H1 (cell line): ENCODE results near the gene NPAT. TPM values are rescaled to one million over a fixed set of nuclear protein-coding genes. Genes with fewer than 3 reads are reported as not detected.

ENCODE experiments used
- CTCF ChIA-PET: fragments of 300-600 bp; sonication (Branson Sonifier 250); formaldehyde crosslinking; loops from one replicate; lab custom pipeline; 2021; ENCODE audit not compliant: partially characterized antibody; lab: Charles Lee
- POLR2A ChIA-PET: fragments of 300-600 bp; sonication (Branson Sonifier 250); formaldehyde crosslinking; loops from one replicate; lab custom pipeline; 2021; ENCODE audit warnings: inconsistent platforms; ENCODE audit not compliant: partially characterized antibody; lab: Charles Lee
- DNase-seq, 2 experiments: peaks; one replicate each; pipeline versions ENCODE4 v3.0.0 to v3.0.0-alpha.2; 2010 to 2022; ENCODE audit warnings: low spot score in 2 of 2, low read depth in 1 of 2, mixed read lengths in 1 of 2
- FAIRE-seq: peaks from 2 replicates; lab custom pipeline; 2011; peaks lifted over from hg19 to GRCh38; lab: Jason Lieb, UNC
- H2AFZ ChIP-seq: 2 replicates; pipeline ENCODE4 v1.8.1; 2012; ENCODE audit warnings: low read length, inconsistent platforms
- H2AK5ac ChIP-seq: 2 replicates; pipeline ENCODE4 v1.6.1; 2013; ENCODE audit warnings: low read depth, low read length
- H2BK120ac ChIP-seq: replicated peaks from 2 replicates; pipeline ENCODE3; 2013; ENCODE audit warnings: low read depth, low read length, inconsistent platforms
- H2BK12ac ChIP-seq: 2 replicates; pipeline ENCODE4 v1.6.1; 2013; ENCODE audit warnings: low read depth, low read length
- H2BK15ac ChIP-seq: 2 replicates; pipeline ENCODE4 v1.6.1; 2013; ENCODE audit warnings: low read length
- H2BK20ac ChIP-seq: 2 replicates; pipeline ENCODE4 v1.6.1; 2013; ENCODE audit warnings: low read length
- H2BK5ac ChIP-seq: 2 replicates; pipeline ENCODE4 v1.6.1; 2013; ENCODE audit warnings: low read depth, low read length
- H3K14ac ChIP-seq: 2 replicates; pipeline ENCODE4 v1.6.1; 2013; ENCODE audit warnings: inconsistent platforms; ENCODE audit not compliant: insufficient read length
- H3K18ac ChIP-seq: 2 replicates; pipeline ENCODE4 v1.6.1; 2013; ENCODE audit warnings: low read length; ENCODE audit errors: extremely low read depth
- H3K23ac ChIP-seq: 2 replicates; pipeline ENCODE4 v1.6.1; 2013; ENCODE audit warnings: inconsistent platforms; ENCODE audit not compliant: insufficient read length
- H3K23me2 ChIP-seq: 2 replicates; pipeline ENCODE4 v1.6.1; 2013; ENCODE audit warnings: low read depth, low read length
- H3K27ac ChIP-seq: 2 replicates; pipeline ENCODE4 v1.6.1; 2011; ENCODE audit warnings: low read depth, low read length, inconsistent platforms
- H3K27me3 ChIP-seq, 4 experiments: replicated peaks in 1 of 4; 1 replicate in 1 of 4; 2 replicates in 3 of 4; pipeline versions ENCODE4 v1.6.1 to v1.8.1; 2011 to 2013; ENCODE audit warnings: low read length in 3 of 4, mild to moderate bottlenecking in 3 of 4, inconsistent platforms in 2 of 4, mixed read lengths in 2 of 4, moderate library complexity in 1 of 4; ENCODE audit not compliant: control insufficient read depth in 3 of 4, insufficient read depth in 3 of 4; ENCODE audit errors: extremely low read depth in 1 of 4
- H3K36me3 ChIP-seq, 4 experiments: 2 replicates each; pipeline versions ENCODE4 v1.6.1 to v1.8.1; 2011 to 2013; ENCODE audit warnings: mild to moderate bottlenecking in 4 of 4, low read length in 3 of 4, moderate library complexity in 2 of 4, control low read depth in 1 of 4, inconsistent platforms in 1 of 4; ENCODE audit not compliant: insufficient read depth in 4 of 4, control insufficient read depth in 2 of 4
- H3K4ac ChIP-seq: replicated peaks from 2 replicates; pipeline ENCODE3; 2013; ENCODE audit warnings: low read length, low read depth, mixed read lengths, inconsistent platforms; ENCODE audit not compliant: insufficient read length
- H3K4me1 ChIP-seq, 4 experiments: replicated peaks in 1 of 4; 1 replicate in 1 of 4; 2 replicates in 3 of 4; pipeline versions ENCODE4 v1.6.1 to v1.8.1; 2011 to 2013; ENCODE audit warnings: low read length in 3 of 4, inconsistent platforms in 2 of 4, mixed read lengths in 1 of 4; ENCODE audit not compliant: insufficient read depth in 4 of 4, control insufficient read depth in 3 of 4
- H3K4me2 ChIP-seq, 2 experiments: 2 replicates each; pipeline versions ENCODE4 v1.6.1 to v1.8.1; 2011 to 2013; ENCODE audit warnings: low read depth in 2 of 2, low read length in 2 of 2, control low read depth in 1 of 2, inconsistent platforms in 1 of 2, mild to moderate bottlenecking in 1 of 2; ENCODE audit not compliant: insufficient read depth in 1 of 2
- H3K4me3 ChIP-seq, 4 experiments: fragments of 200-600, 300-600 bp in 1 of 4; sonication (generic), shearing (Covaris generic), sonication (Bioruptor Twin) in 1 of 4; 2 replicates each; pipeline versions ENCODE4 v1.5.1 to v1.8.1; 2011 to 2016; ENCODE audit warnings: low read length in 4 of 4, low read depth in 3 of 4, control low read depth in 2 of 4, inconsistent platforms in 2 of 4, mild to moderate bottlenecking in 2 of 4, mixed read lengths in 1 of 4, moderate library complexity in 1 of 4; ENCODE audit not compliant: insufficient read depth in 2 of 4; ENCODE audit errors: extremely low read depth in 1 of 4
- H3K56ac ChIP-seq: replicated peaks from 2 replicates; pipeline ENCODE3; 2013; ENCODE audit warnings: low read depth, mild to moderate bottlenecking, mixed read lengths, low read length, inconsistent platforms; ENCODE audit not compliant: insufficient read length
- H3K79me1 ChIP-seq: 2 replicates; pipeline ENCODE4 v1.6.1; 2013; ENCODE audit warnings: low read depth, low read length, control low read depth
- H3K79me2 ChIP-seq, 2 experiments: 2 replicates each; pipeline versions ENCODE4 v1.6.1 to v1.8.1; 2012 to 2013; ENCODE audit warnings: low read length in 2 of 2, mild to moderate bottlenecking in 2 of 2, inconsistent platforms in 1 of 2; ENCODE audit not compliant: insufficient read depth in 2 of 2, control insufficient read depth in 1 of 2
- H3K9ac ChIP-seq, 4 experiments: replicated peaks in 1 of 4; 1 replicate in 1 of 4; 2 replicates in 3 of 4; pipeline versions ENCODE4 v1.6.1 to v1.8.1; 2011 to 2013; ENCODE audit warnings: low read depth in 3 of 4, low read length in 3 of 4, control low read depth in 2 of 4, mild to moderate bottlenecking in 2 of 4, moderate library complexity in 2 of 4, inconsistent platforms in 1 of 4; ENCODE audit errors: extremely low read depth in 1 of 4
- H3K9me3 ChIP-seq, 2 experiments: 2 replicates each; pipeline versions ENCODE4 v1.6.1 to v1.8.1; 2012 to 2013; ENCODE audit warnings: mild to moderate bottlenecking in 2 of 2, moderate library complexity in 2 of 2, control low read depth in 1 of 2, inconsistent platforms in 1 of 2, low read depth in 1 of 2, low read length in 1 of 2, mixed read lengths in 1 of 2; ENCODE audit not compliant: insufficient read depth in 2 of 2
- H4K20me1 ChIP-seq, 2 experiments: replicated peaks in 1 of 2; 2 replicates each; pipeline versions ENCODE3 to v1.8.1; 2011 to 2013; ENCODE audit warnings: inconsistent platforms in 2 of 2, low read length in 2 of 2, mild to moderate bottlenecking in 1 of 2; ENCODE audit not compliant: insufficient read depth in 2 of 2, control insufficient read depth in 1 of 2
- H4K5ac ChIP-seq: 2 replicates; pipeline ENCODE4 v1.6.1; 2013; ENCODE audit warnings: low read length, low read depth, mixed read lengths, inconsistent platforms; ENCODE audit not compliant: insufficient read length
- H4K8ac ChIP-seq: 2 replicates; pipeline ENCODE4 v1.8.0; 2013; ENCODE audit warnings: mild to moderate bottlenecking, moderate library complexity, low read length, inconsistent platforms; ENCODE audit not compliant: insufficient read depth; ENCODE audit errors: extremely low read depth
- H4K91ac ChIP-seq: replicated peaks from 2 replicates; pipeline ENCODE3; 2013; ENCODE audit warnings: low read length, mixed read lengths, inconsistent platforms; ENCODE audit not compliant: insufficient read length
- BACH1 ChIP-seq: IDR thresholded peaks from 2 replicates; pipeline ENCODE4 v1.6.1; 2012; ENCODE audit warnings: low read length, improper control_type of control experiment
- BCL11A ChIP-seq, 2 experiments: IDR thresholded peaks; one replicate each; pipeline ENCODE4 v1.6.1; 2011; ENCODE audit warnings: low read depth in 2 of 2, low read length in 2 of 2, mild to moderate bottlenecking in 2 of 2
- CBX8 ChIP-seq: fragments of 300-800, 300-1000 bp; sonication (generic); IDR thresholded peaks from 2 replicates; pipeline ENCODE4 v1.7.1; 2016; ENCODE audit warnings: low read depth, low read length, borderline replicate concordance
- CHD2 ChIP-seq: IDR thresholded peaks from 2 replicates; pipeline ENCODE4 v1.6.1; 2012; ENCODE audit warnings: low read length, improper control_type of control experiment
- FOSL1 ChIP-seq: IDR thresholded peaks from 2 replicates; pipeline ENCODE4 v1.6.1; 2011; ENCODE audit warnings: mild to moderate bottlenecking, low read depth, low read length, moderate library complexity; ENCODE audit not compliant: insufficient read depth
- KDM1A ChIP-seq: fragments of 200-600, 300-600 bp; sonication (generic); IDR thresholded peaks from 2 replicates; pipeline ENCODE4 v1.7.1; 2016; ENCODE audit warnings: mild to moderate bottlenecking, low read length, borderline replicate concordance
- PHF8 ChIP-seq: fragments of 200-600 bp; sonication (generic); conservative IDR thresholded peaks from 2 replicates; pipeline ENCODE4 v1.7.1; 2012; ENCODE audit warnings: low read depth, mild to moderate bottlenecking, inconsistent platforms, low read length, moderate library complexity
- RFX5 ChIP-seq: IDR thresholded peaks from 2 replicates; pipeline ENCODE4 v1.6.1; 2011; ENCODE audit warnings: low read depth, low read length, improper control_type of control experiment, borderline replicate concordance
- SIRT6 ChIP-seq: IDR thresholded peaks from one replicate; pipeline ENCODE4 v1.7.1; 2012; ENCODE audit warnings: low read length, inconsistent platforms
- TAF7 ChIP-seq: optimal IDR thresholded peaks from 2 replicates; pipeline ENCODE3; 2011; ENCODE audit warnings: low read depth, mild to moderate bottlenecking, inconsistent platforms, low read length, moderate library complexity, borderline replicate concordance
- WGBS, 2 experiments: shearing (Covaris generic) in 1 of 2; methylation state at CpG; one replicate each; pipeline versions ENCODE4 v1.1.6 to v1.1.7; 2013 to 2015; ENCODE audit warnings: low lambda C conversion rate in 2 of 2, mixed read lengths in 2 of 2, inconsistent platforms in 1 of 2, low coverage in 1 of 2, missing lambda C conversion rate in 1 of 2; ENCODE audit not compliant: insufficient replicate concordance in 2 of 2, insufficient coverage in 1 of 2, insufficient read length in 1 of 2; ENCODE audit errors: extremely low coverage in 1 of 2, missing lambda C conversion rate in 1 of 2; 5-methylcytosine and 5-hydroxymethylcytosine counted together
- polyA plus RNA-seq, 7 experiments: library from polyadenylated mRNA; depleted of rRNA in 3 of 7; stranded (reverse) in 5 of 7; unstranded in 2 of 7; fragments of >200 nt in 5 of 7; fragments of 200-250 nt in 2 of 7; gene quantifications; 1 replicate in 5 of 7; 2 replicates in 1 of 7; 4 replicates in 1 of 7; pipeline versions ENCODE4 v1.2.1 to v1.2.3, GENCODE V29; 2011 to 2013; ENCODE audit warnings: missing spikeins in 2 of 7, mixed read lengths in 2 of 7
- total RNA-seq: library from RNA; stranded (reverse); fragmentation: NEBNext Ultra II Directional; extraction: Animal tissue kit (Norgen Biotek cat#: 25700); gene quantifications from 2 replicates; pipeline ENCODE4 v1.2.1, GENCODE V29; 2021

Gene NPAT
- total and polyA plus RNA-seq, 2 of the 8 experiments (the other 6 are each of a cell fraction or from before 2014, with no cell fraction given): 4.6 to 23.4 TPM

DNA sequence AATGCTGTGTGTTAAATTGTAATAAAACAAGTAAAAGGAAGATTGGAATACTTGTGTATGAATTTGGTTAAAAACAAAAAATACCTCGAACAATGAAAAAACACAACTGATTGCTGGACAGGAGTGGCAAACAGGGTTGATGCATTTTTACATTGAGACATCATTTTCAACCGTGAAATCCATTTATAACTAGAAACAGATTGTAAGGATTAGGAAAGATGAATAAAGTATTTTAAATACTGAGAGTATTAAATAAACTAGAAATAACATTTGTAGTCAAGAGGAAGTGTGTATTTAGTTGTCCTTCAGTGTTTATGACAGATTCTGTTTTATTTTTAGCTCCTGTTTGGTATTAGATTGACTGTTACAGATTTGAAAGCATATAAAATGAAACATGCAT, 5.8 kb upstream of the NPAT start:
- no peak overlapping the region for H3K9ac ChIP-seq
- H4K91ac ChIP-seq: no peak overlapping the region
- no peak overlapping the region for H3K23ac ChIP-seq
- H2BK12ac ChIP-seq: no peak overlapping the region
- no peak overlapping the region for H3K56ac ChIP-seq
- POLR2A ChIA-PET: interaction anchor here (1.2 to 1.3 kb wide), 2 partner anchors 9 to 12 kb away, joined by 3 read pairs; no protein-coding TSS in a partner anchor
- no peak overlapping the region for H2BK120ac ChIP-seq
- no peaks in the 10 kb centered on the region; the same call in 1 of the 2 replicates for H3K79me1 ChIP-seq
- peaks cover 3 to 41% (median 18%) of the 10 kb centered on the region in 4 experiments; a peak in 6 of 8 replicates for H3K36me3 ChIP-seq
- no peak overlapping the region for H2AK5ac ChIP-seq
- no peak overlapping the region for H4K5ac ChIP-seq
- no peak overlapping the region for H3K27ac ChIP-seq
- H2BK5ac ChIP-seq: no peak overlapping the region
- FAIRE-seq (no peak), DNase-seq (no peak)
- no peaks in the 10 kb centered on the region for H3K9me3 ChIP-seq
- TF ChIP-seq CBX8: no peak
- no peak for TF ChIP-seq FOSL1
- no peak for TF ChIP-seq RFX5
- no peak for TF ChIP-seq TAF7
- TF ChIP-seq CHD2: no peak
- no peak for TF ChIP-seq BCL11A (IDR thresholded peaks at IDR 0.05; ENCODE audit: low read depth in 2 of 2, low read length in 2 of 2)
- TF ChIP-seq BACH1: no peak
- no peak for TF ChIP-seq KDM1A
- TF ChIP-seq SIRT6: no peak
- TF ChIP-seq PHF8: no peak
- no peaks in the 10 kb centered on the region for H3K27me3 ChIP-seq
- no peak overlapping the region for H3K14ac ChIP-seq
- CTCF ChIA-PET: no interaction called here
- no peak overlapping the region for H4K8ac ChIP-seq
- H3K4me1 ChIP-seq: peaks cover 0 to 5% (median under 1%) of the 10 kb centered on the region in 4 experiments; a peak in 5 of 7 replicates
- no peak overlapping the region for H3K4me2 ChIP-seq
- H3K4me3 ChIP-seq: no peak overlapping the region
- peaks cover 7% of the 10 kb centered on the region for H3K23me2 ChIP-seq
- no peak overlapping the region for H2AFZ ChIP-seq
- WGBS, 2 experiments: 96% methylated on average over 2 of the region's 2 CpGs; no CpG with 5 or more reads in 1 of the 2 experiments
- peaks cover 10 to 41% of the 10 kb centered on the region in 2 experiments; a peak in 3 of 4 replicates for H3K79me2 ChIP-seq
- no peak overlapping the region for H3K18ac ChIP-seq
- no peak overlapping the region for H3K4ac ChIP-seq
- H4K20me1 ChIP-seq: peaks cover 0 to 3% of the 10 kb centered on the region in 2 experiments
- H2BK20ac ChIP-seq: no peak overlapping the region
- H2BK15ac ChIP-seq: no peak overlapping the region
